Stimulated activated CD4-positive, alpha-beta T cell treated with anti-CD3 and anti-CD28 coated beads, Interleukin-2, amount 100 ng/mL, for 4 hours (primary cell): Measurements from ENCODE around the gene TLE3.

Experiments used
- DNase-seq: peaks from one replicate; pipeline ENCODE4 v3.0.0-alpha.2; 2020; ENCODE audit warnings: low read depth

Gene TLE3

DNA sequence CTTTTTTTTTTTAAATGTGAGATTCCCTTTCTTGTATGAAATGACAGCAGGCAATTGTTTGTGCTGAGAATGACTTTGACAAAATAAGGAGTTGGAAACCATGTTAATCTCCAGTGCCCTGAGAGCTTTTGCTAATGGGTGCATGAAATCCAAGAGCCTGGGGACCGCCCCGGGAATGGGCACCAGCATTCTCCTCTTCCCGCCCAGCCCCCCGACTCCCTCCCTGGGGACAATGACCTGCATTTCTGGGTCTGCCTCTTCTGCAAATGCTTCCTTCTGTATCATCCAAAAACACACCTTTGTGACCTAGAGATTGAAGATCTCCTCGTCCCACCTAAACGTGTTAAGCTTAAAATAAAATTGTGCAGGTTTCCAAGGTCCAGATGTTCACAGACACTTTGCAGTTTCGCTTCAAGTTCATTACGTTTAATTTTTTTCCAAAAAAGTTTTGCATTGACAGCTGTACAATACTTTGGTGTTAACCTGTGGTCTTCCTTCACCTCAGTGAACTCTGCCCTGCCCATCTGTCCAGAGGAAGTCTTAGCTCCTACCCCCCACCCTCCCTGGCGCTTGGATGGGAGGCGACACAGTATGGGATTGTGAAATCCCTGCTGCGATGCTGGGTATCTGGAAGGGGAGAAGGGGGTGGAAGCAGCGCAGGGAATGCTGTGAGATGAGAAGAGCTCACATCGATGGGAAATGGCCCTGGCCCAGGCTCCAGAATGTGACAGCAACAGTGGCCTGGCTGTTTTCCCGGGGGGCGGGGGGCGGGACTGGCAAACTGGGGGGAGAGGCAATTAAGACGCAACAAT lies 50.1 kb downstream of the TLE3 start:
- no peak for DNase-seq

DNA sequence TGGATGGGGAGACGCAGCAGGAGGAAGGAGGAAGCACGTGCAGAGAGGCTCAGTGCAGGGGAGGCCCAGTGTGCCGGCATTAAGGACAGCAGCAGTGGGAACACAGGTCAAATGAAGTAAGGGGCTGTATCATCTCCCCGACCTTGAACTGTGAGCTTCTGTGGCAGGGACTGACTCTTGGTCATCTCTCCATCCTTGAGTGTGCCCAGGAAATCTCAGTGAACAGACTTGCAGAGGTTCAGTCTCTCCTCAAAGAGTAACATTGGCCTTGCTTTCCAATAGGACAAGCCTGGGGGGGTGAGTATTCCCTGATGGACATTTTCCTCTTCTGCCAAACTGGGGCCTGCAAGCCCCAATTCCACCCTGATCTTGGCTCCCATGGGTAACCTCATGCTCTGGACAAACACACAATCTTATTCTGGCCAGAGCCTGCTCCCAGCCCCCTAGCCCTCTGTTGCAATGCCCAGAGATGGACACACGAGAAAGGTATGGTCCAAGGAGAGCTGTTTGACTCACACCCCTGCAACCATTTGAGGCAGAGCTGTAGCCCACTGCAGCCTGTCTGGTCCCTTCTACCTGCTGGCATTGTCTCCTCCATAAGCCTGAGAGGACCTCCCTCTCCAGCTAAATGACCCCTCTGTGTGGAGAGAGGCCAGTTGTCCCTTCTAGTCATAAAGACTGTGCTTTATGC lies 50.9 kb downstream of the TLE3 start:
- no peak for DNase-seq

DNA sequence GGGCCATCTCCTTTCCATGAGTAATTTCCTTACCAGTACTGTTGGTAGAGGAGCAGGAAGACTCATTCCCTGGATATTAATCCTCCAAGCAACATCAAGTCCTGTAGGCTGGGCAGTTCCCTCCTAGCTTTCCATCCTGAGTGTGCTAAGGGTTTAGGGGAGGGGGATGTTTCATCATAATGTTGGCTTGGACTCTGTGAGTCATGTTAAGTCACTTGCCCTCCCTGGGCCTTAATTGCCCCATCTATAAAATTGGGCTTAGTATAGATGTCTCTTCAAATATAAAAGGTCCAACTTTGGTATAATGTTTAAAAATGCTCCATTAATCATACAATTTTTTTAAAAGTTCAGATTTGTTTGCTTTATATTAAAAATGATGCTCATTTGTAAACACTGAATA lies 52.7 kb downstream of the TLE3 start:
- no peak for DNase-seq

DNA sequence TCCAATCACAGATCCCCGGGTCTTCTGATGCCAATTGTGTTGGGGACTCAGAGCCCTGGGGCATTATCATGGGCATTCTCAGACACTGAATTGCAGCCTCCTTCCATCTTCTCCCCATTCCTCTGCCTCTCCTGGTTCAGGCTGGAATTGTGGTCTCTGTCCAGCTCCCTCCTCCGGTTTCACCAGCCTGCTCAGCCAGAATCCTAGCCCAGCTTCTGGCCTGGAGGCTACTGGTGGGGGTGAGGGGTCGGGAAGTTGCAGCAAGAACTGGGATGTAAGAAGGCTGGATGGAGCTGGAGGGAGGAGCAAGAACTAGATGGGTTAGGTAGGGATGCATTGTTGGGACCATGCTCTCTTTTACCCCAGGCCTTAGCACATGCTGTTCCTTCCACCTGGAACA lies 53.5 kb downstream of the TLE3 start:
- DNase-seq: no peak

DNA sequence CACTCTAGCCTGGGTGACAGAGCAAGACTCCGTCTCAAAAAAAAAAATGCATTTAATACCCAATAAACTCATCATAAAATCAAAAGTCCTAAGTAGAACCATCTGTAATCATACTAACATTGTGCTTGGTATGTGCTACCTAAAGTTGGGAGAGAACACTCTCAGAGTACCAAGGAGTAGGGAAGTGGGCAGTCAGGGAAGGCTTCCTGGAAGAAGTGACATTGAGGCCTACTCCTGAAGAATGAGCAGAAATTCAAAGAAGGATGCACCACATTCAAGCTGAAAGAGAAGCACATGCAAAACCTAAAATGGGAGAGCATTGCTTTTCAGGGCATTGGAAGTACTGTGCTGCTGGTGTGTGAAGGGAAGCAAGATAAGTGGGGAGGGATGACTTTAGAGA lies 54.1 kb downstream of the TLE3 start:
- no peak for DNase-seq

DNA sequence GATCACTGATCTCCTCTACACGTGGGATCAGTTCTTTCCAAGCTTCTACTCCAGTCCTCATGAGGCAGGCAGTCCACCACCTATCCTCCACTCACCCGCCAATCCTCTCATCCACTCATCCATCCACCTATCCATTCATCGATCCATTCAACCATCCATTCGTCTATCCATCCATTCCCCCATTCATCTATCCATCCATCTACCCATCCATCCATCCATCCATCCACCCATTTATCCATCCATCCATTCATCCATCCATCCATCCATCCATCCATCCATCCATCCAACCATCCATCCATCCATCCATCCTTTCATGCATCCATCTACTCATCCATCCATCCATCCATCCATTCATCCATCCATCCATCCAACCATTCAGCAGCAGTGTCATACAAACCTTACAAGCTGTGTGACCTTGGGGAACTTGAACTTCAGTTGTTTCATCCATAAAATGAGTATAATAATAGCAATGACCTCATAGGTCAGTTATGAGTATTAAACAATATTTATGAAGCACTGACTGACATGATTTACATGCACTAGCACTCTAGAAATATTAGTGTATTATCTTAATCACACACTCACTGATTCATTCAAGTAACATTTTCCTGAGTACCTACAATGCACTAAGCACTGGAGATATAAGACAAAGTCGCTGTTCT lies 55.0 kb downstream of the TLE3 start:
- no peak for DNase-seq

DNA sequence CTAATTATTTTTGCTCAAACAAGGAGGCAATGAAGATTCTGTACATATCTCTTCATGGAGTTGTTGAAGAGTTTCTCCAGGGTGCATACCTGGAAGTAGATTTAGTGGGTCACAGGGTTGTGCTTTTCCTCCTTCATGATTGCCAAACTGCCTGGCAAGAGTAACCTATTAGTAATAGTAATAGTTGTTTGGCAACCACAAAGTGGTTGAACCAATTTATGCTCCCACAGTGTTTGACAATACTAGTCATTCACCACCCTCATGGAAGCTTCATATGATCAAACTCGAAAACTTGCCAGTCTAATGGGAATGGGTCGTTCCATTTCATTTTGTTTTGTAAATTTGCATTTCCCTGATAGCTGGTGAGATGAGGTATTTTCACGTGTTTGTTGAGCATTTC lies 57.8 kb downstream of the TLE3 start:
- DNase-seq: no peak

DNA sequence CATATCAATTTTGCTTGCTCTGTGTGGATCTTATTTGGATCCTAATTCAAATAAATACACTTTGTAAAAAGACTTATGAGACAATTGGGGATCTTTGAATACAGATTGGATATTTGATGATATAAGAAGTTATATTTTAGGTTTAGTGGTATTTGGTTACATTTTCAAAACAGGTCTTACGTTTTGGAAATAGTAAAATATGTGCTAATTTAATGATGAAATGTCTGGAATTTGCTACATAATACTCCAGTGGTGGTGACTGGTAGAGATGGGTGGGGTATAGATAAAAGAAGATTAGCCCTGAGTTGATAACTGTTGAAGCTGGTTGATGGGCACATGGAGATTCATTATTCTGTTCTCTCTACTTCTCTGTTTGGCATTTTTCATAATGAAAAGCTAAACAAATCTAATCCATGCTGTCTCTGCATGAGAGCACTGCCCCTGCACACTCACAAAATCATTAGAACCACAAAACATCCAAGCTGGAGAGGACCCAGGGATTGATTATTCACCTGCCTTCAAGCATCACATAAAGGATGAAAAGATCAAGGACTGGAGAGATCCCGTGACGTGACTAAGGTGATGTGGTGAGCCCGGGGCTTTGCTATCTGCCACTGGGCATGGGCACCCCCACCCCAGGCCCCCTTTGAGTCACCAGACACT lies 58.9 kb downstream of the TLE3 start:
- no peak for DNase-seq

DNA sequence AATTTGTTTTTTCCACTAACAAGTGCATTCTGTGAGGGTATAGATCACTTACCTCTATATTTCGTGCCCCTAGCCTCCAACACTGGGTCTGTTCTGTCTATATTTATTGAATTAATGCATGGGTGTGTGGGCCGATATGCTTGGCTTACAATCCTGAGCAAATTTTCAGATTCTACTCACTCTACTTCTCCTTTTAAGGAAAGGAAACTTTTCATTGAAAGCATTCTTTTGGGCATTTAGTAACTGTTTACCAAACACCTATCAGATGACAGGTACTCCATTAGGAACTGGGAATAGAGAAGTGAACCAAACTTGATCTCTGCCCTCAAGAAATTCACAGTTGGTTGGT lies 60.5 kb downstream of the TLE3 start:
- no peak for DNase-seq

DNA sequence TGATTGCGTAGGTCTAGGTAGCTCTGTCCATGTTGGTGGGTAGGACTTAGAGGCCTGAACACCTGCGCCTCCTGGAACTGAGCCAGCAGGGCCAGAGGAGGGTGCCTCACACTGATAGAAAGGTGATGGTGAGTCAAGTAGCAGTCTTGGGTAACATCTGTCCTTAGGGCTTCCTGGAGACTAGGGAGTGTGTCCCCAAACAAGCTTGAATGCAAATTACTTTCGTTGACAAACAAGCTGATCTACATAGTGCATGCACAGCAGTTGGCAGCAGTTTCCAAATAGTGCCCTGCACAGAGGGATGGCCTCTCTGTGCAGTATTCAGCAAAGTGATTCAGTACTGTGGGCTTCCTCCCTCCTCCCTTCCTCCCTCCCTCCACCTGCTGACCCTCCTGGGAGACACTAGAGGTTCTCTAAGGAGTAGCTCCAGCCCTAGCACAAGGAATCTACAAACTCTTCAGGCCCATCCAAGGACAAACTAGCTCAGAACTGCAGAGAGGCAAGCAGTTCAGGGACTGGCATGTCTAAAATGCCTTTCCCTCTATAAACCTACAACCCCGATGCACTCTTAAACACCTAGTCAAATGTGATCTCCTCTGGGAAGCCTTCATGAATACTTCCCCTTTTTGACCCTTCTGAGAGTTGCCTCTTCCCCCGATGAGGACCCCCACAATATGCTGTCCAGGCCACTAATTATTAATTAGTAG lies 61.0 kb downstream of the TLE3 start:
- DNase-seq: no peak

DNA sequence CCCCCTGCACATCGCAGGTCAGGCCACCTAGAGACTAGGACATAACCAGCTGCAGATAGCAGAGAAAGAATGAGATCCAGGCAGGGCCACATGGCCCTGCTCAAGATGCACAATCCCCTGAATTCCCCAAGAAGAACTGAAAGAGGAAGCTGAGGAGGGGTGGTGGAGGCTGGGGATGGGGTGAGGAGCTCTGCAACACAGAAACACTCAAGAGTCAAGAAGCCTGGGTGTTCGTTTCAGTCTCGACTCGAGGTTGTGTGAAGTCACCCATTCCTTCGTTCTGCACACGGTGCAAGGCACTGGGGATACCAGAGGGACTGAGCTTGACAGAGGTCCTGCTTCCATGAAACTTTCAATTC lies 62.0 kb downstream of the TLE3 start:
- no peak for DNase-seq

DNA sequence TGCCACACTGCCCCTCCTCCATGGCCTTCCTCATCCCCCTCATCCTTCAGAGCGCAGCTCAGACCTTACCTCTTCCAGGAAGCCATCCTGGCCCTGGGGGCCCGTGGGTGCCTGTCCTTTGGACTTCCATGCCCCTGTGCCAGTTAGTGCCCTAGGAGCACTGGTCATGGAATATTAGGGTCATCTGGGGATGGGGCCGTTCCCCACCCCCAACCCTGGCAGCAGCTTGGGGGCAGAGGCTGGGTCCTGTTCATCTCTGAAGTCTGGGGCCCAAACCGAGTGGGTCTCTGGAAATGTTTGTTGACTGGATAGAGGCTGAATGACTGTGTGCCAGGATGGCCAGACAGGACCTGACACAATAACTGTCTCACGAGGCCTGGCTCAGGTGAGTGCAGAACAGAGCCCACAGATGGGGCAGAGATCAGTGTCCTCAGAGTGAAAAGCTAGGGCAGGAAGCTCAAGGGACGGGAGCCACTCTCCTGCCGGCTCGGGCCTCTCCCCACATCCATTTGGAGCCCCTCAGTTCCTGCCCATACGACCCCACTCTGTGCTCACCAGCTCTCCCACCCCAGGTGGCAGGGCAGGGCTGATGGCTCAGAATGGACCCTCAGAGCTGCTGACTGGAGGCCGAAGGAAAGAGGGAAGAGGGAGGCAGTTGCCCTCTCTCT lies 62.5 kb downstream of the TLE3 start:
- DNase-seq: no peak

DNA sequence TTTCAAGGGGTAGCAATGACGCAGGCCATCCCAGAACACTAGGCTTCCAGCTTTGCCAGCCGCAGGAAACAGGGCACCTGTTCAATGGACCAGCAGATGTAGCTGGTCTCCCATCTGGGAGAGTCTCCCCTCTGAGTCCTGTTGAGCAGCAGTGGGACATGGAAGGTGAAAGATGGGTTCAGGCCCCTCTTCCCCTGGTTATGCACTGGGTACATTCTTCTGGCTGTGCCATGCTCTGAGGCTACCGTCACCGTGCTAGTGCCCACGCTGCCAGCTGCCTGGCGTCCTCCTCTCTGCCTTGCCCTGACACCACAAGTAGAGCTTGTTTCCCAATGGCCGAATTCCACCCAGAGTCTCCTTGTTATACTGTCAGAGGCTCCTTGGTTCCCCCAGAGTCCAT lies 63.1 kb downstream of the TLE3 start:
- no peak for DNase-seq

DNA sequence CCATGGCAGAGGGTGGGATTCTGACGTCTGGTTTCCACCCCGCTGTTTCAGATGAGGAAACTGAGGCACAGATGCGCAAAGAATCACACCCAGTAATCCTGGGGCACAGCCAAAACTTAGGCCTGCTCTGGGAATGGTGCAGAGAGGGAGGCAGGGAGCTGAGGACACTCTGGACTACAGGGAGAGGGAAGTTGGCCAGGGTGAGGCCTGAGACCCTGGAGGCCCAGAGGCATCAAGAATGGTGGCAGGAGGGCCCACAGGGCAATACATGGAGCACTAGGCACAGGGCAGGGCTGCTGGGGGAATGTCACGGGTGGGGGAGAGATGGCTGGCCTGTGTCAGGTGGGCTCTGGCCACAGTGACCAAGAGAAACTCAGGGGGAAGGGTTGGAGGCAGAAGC lies 63.6 kb downstream of the TLE3 start:
- no peak for DNase-seq

DNA sequence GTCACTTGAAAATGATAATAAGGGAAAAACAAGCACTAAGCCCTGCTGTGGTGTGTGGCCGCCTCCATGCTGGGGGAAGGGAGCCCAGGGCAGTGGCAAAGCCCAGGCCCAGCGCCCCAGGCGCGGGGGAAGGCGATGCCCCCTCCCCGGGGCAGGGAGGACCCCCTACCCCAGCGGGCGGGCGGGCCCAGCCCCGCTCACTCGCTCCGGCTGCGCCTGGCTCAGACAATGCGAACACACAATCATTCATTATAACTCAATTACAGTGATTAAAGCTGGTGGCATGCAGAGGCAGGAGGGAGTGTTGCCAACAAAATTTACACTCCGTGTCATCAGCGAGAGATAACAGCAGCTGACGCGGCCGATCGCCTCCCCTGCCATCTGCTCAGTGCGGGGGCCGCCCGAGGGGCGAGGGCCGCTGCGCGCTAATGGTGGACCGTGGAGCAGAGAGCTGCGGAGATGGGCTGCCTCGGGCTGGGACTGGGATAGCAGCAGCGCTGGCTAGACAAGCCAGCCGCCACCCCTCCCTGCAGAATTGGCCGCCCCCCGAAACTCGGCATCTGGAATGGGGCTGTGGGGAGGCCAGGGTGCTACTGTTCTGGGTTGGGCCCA lies 64.1 kb downstream of the TLE3 start:
- DNase-seq: no peak

DNA sequence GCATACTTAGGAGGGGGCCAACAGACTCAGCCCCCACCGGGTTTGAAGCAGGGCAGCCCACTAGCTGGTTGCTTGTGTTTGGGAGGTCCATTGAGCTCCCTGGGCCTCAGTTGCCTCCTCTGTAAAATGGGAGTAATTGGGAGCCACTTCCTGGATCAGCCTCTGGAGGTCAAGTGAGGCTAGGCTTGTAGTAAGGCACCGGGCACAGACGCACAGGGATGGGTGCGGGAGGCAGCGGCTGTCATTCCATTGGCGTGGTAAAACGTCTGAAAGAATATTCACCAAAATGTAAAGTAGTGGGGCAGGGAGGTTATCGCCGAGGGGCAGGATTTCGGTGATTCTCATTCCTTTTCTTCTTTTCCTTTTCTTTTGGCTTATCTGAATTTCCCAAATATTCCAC lies 64.6 kb downstream of the TLE3 start:
- DNase-seq: no peak

DNA sequence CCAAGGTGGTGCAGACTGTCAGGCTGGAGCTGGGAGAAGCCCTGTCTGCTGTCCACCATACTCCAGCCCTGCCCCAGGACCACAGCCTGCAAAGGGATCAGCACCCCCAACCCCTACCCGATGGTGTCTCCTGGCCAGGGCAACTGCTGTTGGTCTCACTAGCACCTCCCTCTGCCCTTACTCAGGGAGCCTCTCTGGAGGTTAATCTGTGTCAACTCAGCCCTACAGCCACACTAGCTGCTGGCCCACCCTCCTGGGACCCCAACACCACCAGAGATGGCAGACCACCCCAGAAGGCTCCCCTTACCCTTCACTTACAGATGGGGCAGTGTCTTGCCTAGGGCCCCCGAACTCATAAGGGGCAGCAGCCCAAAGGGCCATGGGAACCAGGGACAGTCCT lies 65.2 kb downstream of the TLE3 start:
- no peak for DNase-seq

DNA sequence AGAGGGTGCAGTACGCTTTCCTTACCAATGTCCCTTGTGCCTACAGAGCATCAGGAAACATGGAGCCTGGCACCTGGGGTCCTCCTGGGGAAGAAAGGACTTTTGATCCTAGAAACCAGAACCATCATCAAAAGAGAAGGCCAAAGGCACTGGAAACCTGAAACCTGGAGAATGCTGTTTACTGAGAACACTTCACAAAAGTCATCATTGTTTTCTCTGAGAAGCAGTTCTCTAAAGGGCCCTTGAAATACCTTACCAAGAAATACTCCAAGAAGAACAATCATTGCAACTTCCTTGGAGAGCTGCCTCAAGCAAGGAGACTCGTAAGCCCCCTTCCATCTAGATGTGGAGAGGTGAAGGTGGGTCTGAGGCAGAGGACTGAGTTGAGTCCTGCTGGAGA lies 66.0 kb downstream of the TLE3 start:
- DNase-seq: no peak

DNA sequence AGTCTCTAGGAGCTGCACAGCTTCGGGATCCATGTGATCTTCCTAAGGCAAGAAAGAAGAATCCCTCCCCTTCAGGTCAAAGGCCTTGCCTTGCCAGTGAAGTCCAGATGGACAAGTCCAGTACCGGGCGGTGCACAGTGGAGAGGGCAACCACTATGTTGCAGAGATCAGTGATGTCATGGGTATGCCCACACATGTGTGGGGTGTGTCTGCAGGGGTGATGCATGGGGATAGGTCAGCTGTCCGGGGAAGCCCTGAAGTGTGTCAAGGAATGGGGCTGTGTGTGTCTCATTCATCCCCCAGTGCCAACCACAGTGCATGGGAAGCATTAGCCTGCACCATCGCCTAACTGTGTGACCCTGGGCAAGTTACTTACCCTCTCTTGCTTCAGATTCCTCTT lies 66.5 kb downstream of the TLE3 start:
- DNase-seq: no peak

DNA sequence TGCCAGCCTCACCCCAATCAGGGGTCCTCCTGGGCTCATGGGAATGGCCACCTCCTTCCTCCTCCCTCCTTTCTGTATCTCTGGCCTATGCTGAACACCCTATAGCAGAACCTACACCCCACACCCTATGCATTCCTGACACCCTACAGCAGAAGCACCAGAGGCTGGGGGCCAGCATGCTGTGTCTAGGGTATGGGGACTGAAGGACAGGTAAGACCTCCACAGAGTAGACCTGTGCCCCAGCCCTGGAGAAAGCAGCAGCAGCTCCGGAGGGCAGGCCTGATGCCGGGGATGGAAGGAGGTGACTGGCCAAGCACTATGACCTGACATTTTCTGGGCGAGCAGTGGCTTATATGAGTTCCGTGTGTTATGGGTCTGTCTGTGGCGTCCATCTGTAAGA lies 66.9 kb downstream of the TLE3 start:
- DNase-seq: no peak

DNA sequence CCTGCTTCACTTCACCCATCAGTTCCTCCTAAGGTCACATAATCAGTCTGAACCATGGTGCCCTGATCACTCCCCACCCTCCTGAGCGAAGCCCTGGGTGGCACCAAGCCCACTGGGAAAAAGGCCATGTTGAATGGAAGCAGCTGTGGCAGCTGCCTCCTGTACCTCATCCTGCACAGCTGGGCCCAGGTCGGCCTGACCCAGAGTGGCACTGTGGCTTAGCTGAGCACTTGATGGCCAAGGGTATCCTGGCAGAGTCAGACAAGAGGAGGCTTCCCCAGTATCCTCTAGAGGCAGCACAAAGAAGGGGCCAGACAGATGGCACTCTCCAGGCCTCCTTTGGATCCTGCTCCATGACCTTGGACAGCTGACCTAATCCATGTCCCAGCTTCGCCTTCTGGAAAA lies 68.4 kb downstream of the TLE3 start:
- DNase-seq: no peak
